NCI-H2107 treated with DMSO at 0.1 percent for 48 hours (cell line): ENCODE measurements around the gene TDRD3.
"Not testable (repeated sequence)": the region's sequence is repeated elsewhere in the genome, so short reads cannot be mapped to it uniquely, and the experiment has no call there.

Source experiments
- DNase-seq: peaks from one replicate; lab custom pipeline; 2025; ENCODE audit not compliant: unreplicated experiment; lab: John Stamatoyannopoulos, UW

Gene TDRD3

DNA sequence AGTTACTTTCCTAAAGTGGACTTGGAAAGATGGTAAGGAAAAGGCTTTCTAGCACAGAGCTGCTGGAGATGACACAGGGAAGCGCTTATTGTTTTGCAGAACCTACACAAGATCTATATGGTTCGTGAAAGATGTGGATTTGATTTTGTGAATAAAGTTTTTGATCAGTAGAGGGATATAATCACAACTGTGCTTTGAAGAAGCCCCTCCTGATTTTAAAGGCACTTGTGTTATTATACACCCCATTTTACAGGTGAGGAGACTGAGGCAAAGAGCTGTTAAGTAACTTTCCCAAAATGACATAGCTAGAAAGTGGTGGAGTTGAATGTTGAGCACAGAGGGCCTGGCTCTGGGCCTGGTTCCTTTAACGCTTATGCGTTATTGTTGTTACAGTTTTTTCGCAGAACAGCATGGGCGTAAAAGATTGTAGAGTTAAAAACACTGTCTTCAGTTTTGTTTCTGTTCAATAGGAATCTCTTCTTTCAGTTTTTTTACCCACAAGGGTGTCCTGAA lies 1.4 kb downstream of the TDRD3 start:
- DNase-seq, result no peak

DNA sequence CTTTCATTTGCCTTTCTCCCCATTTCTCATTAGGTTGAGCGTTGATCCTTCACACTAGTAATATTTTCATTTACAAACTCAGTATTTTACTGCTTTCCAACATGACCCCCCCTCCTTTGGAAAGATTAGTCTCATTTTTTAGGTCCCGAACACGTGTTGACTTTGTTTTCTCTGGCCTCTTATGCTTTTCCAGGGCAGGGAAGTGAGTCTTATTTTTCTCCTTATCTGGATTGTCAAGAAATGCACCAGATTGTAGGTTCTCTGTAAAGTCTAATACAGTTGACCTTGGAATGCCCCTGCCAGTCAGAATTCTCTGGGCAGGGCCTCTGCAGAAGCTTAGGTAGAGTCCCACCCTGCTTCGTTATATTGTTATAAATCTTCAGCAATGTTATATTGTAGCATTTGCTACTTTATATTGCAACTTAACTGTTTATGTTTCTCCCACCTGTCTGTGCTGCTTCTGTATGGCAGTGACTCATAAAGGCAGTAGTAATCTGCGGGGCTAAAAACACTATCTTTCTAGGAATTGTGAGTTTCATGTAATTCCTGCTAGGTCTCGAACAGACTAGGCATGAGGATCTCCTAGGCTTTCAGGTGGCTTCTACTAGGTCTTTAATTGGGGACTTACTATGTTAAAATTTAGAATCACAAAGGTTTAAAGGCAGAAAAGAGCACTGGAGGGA lies 2.0 kb downstream of the TDRD3 start:
- no peak for DNase-seq

GRCh38 chr13:60402022-60402421 lies 5.0 kb downstream of the TDRD3 start:
- no peak for DNase-seq

GRCh38 chr13:60407095-60407494 lies 10.1 kb downstream of the TDRD3 start:
- no peak for DNase-seq

DNA sequence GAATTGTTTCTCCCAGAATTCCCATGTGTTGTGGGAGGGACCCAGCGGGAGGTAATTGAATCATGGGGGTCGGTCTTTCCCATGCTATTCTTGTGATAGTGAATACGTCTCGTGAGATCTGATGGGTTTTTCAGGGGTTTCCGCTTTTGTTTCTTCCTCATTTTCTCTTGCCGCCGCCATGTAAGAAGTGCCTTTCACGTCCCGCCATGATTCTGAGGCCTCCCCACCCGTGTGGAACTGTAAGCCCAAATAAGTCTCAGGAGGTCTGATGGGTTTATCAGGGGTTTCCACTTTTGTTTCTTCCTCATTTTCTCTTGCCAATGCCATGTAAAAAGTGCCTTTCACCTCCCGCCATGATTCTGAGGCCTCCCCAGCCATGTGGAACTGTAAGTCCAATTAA lies 10.8 kb downstream of the TDRD3 start:
- DNase-seq, result not testable (repeated sequence)

DNA sequence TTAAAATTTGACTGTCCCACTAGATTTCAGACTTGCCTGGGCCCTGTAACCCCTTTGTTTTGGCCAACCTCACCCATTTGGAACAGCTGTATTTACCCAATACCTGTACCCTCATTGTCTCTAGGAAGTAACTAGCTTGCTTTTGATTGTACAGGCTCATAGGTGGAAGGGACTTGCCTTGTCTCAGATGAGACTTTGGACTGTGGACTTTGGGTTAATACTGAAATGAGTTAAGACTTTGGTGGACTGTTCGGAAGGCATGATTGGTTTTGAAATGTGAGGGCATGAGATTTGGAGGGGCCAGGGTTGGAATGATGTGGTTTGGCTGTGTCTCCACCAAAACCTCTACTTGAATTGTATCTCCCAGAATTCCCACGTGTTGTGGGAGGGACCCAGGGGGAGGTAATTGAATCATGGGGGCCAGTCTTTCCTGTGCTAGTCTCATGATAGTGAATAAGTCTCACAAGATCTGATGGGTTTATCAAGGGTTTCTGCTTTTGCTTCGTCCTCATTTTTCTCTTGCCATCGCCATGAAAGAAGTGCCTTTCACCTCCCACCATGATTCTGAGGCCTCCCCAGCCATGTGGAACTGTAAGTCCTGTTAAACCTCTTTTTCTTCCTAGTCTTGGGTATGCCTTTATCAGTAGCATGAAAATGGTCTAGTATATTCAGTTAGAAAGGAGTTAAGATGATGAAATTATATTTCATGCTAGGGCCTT lies 12.7 kb downstream of the TDRD3 start:
- DNase-seq, result not testable (repeated sequence)

- DNase-seq, result no peak
These were observed 13.3 kb downstream of the TDRD3 start for GRCh38 chr13:60410299-60410698.

DNA sequence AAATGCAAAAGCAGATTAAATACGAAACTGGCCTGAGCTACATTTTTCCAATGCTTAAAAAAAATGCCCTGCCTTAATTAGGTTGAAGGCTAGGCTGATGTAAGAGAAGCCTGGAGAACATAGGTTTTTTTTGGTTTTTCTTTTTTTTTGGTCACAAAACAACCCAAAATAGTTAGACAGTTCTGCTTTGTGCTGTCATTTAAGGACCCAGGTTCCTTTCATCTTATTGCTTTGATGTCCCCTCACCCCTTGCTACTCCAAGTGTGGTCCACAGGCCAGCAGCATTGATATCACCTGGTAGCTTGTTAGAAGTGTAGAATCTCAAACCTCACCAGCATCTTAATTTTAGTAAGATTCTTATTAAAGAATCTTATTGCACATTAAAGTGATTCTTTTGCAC lies 14.4 kb downstream of the TDRD3 start:
- DNase-seq, result no peak

DNA sequence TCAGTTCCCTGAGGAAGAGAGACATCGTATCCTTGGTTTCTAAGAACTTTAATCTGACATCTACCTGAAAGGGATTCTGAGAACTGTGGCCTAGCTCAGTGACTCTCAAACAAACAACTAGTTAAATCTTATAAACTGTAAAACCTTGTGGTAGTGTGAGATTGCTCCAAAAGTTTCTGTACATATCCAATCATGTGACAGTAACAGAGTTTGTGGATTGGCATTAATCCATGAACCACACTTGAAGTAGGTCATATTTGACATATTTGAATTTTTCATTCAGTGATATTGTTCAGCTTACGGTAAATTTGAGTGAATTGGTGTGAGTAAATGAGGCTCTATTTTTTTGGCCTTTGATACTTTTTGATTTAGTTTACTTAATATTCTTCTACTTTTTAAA lies 15.0 kb downstream of the TDRD3 start:
- DNase-seq, result no peak

GRCh38 chr13:60412909-60413616 lies 16.0 kb downstream of the TDRD3 start:
- no peak for DNase-seq

DNA sequence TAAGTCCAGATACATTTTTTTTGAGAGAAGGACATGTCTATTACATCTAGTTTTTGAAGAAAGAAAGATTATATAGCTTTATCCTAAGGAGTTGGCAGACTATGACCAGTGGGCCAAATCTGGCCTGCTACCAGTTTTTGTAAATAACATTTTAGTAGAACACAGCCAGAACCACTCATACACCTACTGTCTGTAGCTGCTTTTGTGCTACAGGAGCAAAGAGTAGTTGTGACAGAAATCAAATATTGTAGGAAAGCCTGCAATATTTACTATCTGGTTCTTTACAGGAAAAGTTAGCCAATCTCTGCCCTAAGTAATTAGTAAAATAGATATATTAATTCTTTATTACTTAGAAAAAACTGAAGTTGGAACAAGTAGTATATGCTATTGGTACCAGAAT lies 17.2 kb downstream of the TDRD3 start:
- no peak for DNase-seq

- DNase-seq, result no peak
These were observed 20.7 kb downstream of the TDRD3 start for GRCh38 chr13:60417734-60418133.

GRCh38 chr13:60418954-60419353 lies 21.9 kb downstream of the TDRD3 start:
- DNase-seq, result no peak

GRCh38 chr13:60425332-60425731 lies 28.3 kb downstream of the TDRD3 start:
- DNase-seq, result no peak

DNA sequence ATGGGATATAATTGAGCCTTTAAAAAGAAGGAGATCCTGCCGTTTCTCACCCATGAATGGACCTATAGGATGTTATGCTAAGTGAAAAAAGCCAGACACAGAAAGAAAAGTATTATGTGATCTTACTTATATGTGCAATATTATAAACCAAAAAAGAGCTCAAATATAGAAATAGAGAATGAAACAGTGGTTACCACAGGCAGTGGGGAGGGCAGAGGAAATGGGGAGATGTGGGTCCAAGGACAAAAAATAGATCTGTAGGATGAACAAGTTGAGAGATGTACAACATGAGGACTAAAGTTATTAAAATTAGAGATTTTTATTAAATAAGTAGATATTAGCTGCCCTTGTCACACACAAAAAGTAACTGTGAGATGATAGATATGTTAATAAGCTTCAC lies 29.1 kb downstream of the TDRD3 start:
- no peak for DNase-seq

GRCh38 chr13:60427285-60427684 lies 30.3 kb downstream of the TDRD3 start:
- DNase-seq, result no peak

- peak; percentile 38 for DNase-seq
These were observed 34.2 kb downstream of the TDRD3 start for GRCh38 chr13:60431108-60431700.

DNA sequence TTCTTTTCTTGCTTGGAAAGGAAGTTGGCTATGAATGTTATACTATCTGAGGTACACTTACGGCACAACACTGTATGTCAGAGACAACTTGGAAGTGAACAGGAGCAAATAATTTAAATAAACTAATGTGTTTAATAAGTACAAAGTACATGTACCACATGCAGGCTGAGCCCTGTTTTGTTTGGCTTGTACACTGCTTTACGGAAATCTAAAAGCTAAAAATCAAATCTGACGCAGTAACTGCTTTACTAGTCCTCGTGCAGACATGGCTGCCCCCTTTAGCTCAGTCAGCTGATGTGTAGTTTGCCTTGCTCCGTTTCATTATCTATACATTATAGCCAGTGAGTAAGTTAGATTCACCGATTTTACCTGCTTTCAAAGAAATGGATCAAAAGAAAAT lies 36.5 kb downstream of the TDRD3 start:
- no peak for DNase-seq

GRCh38 chr13:60435762-60436374 lies 38.8 kb downstream of the TDRD3 start:
- no peak for DNase-seq

DNA sequence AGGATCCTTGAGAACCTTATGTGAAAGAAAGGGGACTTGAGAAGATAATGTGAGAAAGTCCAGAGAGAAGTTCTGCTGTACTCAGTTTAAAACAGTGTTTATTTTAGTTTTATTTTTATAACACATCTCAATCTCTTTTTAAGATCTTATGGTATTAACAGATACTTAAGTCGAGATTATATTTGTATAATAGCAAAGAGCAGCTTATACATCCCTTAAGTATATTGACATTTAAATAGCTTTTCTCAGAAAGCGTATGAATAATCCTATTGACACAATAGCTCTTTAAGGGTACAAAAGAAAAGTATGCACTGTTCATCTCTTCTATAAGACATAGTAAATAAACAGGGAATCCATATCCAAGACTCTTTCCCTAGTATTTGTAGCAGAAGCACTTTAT lies 42.2 kb downstream of the TDRD3 start:
- DNase-seq, result no peak

DNA sequence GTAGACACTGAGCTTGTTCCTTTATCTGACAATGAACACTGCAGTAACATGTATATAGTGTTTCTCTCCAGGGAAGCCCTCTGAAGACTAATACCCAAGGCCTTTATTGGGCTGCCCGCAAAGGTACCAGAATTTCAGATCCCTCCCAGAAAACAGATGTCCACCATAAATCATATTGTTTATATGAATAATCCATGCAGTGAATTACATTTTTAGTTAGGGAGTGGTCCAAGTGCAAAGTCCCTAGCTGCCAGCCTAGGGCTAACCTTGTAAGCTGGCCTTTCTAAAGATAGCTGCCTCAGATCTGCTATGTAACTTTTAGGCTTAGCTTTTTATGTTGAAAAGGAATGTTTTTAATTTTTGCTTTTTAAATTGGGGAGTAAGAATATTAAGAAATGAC lies 44.7 kb downstream of the TDRD3 start:
- DNase-seq, result no peak
